GM12878 (cell line): ENCODE measurements around the gene SPAG16. TPM values are rescaled to one million over a fixed set of nuclear protein-coding genes. Genes with fewer than 3 reads are reported as not detected.

ENCODE experiments used
- ATAC-seq: fragments of 200-7000 bp; cut with Tn5 transposase; 3 replicates; pipeline ENCODE4 v1.9.1; 2020; ENCODE audit warnings: mild to moderate bottlenecking, moderate library complexity
- BruUV-seq: library from RNA; stranded (reverse); fragments of 400-500 nt; replicated peaks from 2 replicates; lab custom pipeline; 2021; lab: Mats Ljungman, UMichigan
- CTCF ChIA-PET: fragments of 300-600 bp; sonication (Branson Sonifier 250); formaldehyde crosslinking; extraction: SDS; loops from one replicate; lab custom pipeline; 2021; ENCODE audit warnings: inconsistent platforms; lab: Yijun Ruan, JAX
- POLR2A ChIA-PET: fragments of 350-600 bp; formaldehyde crosslinking; extraction: SDS; loops from one replicate; lab custom pipeline; 2021; ENCODE audit warnings: inconsistent platforms; lab: Charles Lee
- RAD21 ChIA-PET: fragments of 300-600 bp; sonication (Branson Sonifier 250); formaldehyde crosslinking; loops from one replicate; lab custom pipeline; 2023; ENCODE audit warnings: antibody characterized with exemption; ENCODE audit not compliant: unreplicated experiment; lab: Charles Lee
- SMC1A ChIA-PET: fragments of 300-600 bp; sonication (Branson Sonifier 250); formaldehyde crosslinking; loops from one replicate; lab custom pipeline; 2023; ENCODE audit not compliant: unreplicated experiment, uncharacterized antibody; lab: Charles Lee
- DNase-seq: peaks from one replicate; pipeline ENCODE4 v3.0.0-alpha.2; 2011; ENCODE audit warnings: low read depth, low spot score
- FAIRE-seq: peaks from 3 replicates; lab custom pipeline; 2011; peaks lifted over from hg19 to GRCh38; lab: Jason Lieb, UNC
- H2AFZ ChIP-seq: 2 replicates; pipeline ENCODE4 v1.6.0; 2011; ENCODE audit warnings: low read depth, low read length, control low read depth; ENCODE audit not compliant: control insufficient read depth
- H3K27ac ChIP-seq: 2 replicates; pipeline ENCODE4 v1.5.1; 2011; ENCODE audit warnings: control low read depth; ENCODE audit not compliant: control insufficient read depth, insufficient read depth
- H3K27me3 ChIP-seq, 2 experiments: replicated peaks in 1 of 2; 2 replicates each; pipeline versions ENCODE4 v1.6.0 to v1.6.1; 2011; ENCODE audit warnings: low read length in 1 of 2; ENCODE audit not compliant: control insufficient read depth in 2 of 2, insufficient read depth in 2 of 2
- H3K36me3 ChIP-seq, 2 experiments: 2 replicates each; pipeline ENCODE4 v1.5.1; 2011; ENCODE audit warnings: low read length in 1 of 2; ENCODE audit not compliant: control insufficient read depth in 2 of 2, insufficient read depth in 2 of 2
- H3K4me1 ChIP-seq: 2 replicates; pipeline ENCODE4 v1.6.1; 2011; ENCODE audit warnings: mild to moderate bottlenecking, low read length, moderate library complexity, mixed read lengths; ENCODE audit not compliant: control insufficient read depth, insufficient read depth
- H3K4me2 ChIP-seq: 2 replicates; pipeline ENCODE4 v1.6.0; 2011; ENCODE audit warnings: control low read depth; ENCODE audit not compliant: control insufficient read depth, insufficient read depth
- H3K4me3 ChIP-seq: fragments of 200-600 bp; sonication (generic); 2 replicates; pipeline ENCODE4 v1.5.1; 2016
- H3K79me2 ChIP-seq: 2 replicates; pipeline ENCODE4 v1.6.0; 2011; ENCODE audit warnings: low read length; ENCODE audit not compliant: control insufficient read depth, insufficient read depth
- H3K9ac ChIP-seq: 2 replicates; pipeline ENCODE4 v1.8.0; 2011; ENCODE audit warnings: low read length, control low read depth, mixed read lengths; ENCODE audit not compliant: control insufficient read depth, insufficient read depth
- H3K9me3 ChIP-seq: replicated peaks from 3 replicates; pipeline ENCODE4 v1.5.1; 2011; ENCODE audit warnings: mild to moderate bottlenecking, low read length; ENCODE audit not compliant: control insufficient read depth, insufficient read depth
- H4K20me1 ChIP-seq: 2 replicates; pipeline ENCODE4 v1.6.0; 2011; ENCODE audit not compliant: control insufficient read depth, insufficient read depth
- ASH2L ChIP-seq: fragments of 300-600, 200-600 bp; sonication (generic); IDR thresholded peaks from 2 replicates; pipeline ENCODE4 v1.6.1; 2017; ENCODE audit warnings: low read depth, mild to moderate bottlenecking, borderline replicate concordance
- PBX3 ChIP-seq: IDR thresholded peaks from 2 replicates; pipeline ENCODE4 v1.6.1; 2011; ENCODE audit warnings: mild to moderate bottlenecking, low read depth, low read length, moderate library complexity; ENCODE audit not compliant: insufficient replicate concordance
- SKIL ChIP-seq: fragments of 450-650 bp; IDR thresholded peaks from 2 replicates; pipeline ENCODE4 v1.6.1; 2017; ENCODE audit warnings: mild to moderate bottlenecking, low read depth, inconsistent platforms; ENCODE audit not compliant: poor library complexity, severe bottlenecking
- WGBS: methylation state at CpG from one replicate; pipeline ENCODE4 v1.1.6; 2016; ENCODE audit warnings: low lambda C conversion rate; ENCODE audit not compliant: insufficient replicate concordance, insufficient coverage; ENCODE audit errors: missing lambda C conversion rate; 5-methylcytosine and 5-hydroxymethylcytosine counted together
- in situ Hi-C: fragments of 300-500 bp; cut with MboI; formaldehyde crosslinking; loops from 9 replicates; pipeline ENCODE4 v1.14.3; 2018; ENCODE audit warnings: mixed read lengths
- intact Hi-C: fragments of 100-400 bp; cut with micrococcal nuclease; formaldehyde crosslinking; loops from one replicate; pipeline ENCODE4 v1.14.2; 2022; ENCODE audit not compliant: unreplicated experiment
- polyA plus RNA-seq, 11 experiments: library from polyadenylated mRNA; depleted of rRNA in 4 of 11; unstranded in 6 of 11; stranded (reverse) in 5 of 11; fragments of >200 nt; fragmentation: Nextera tagmentation in 4 of 11; fragmentation: Illumina TruSeq in 1 of 11; extraction: Ambion mirVana in 4 of 11; extraction: Trizol in 1 of 11; gene quantifications; 1 replicate in 1 of 11; 2 replicates in 10 of 11; pipeline versions ENCODE4 v1.2.1 to v1.2.3, GENCODE V29; 2011 to 2016; ENCODE audit warnings: inconsistent platforms in 2 of 11, missing spikeins in 2 of 11, low read depth in 1 of 11
- total RNA-seq, 4 experiments: library from RNA; depleted of rRNA in 3 of 4; stranded (reverse); fragments of >200 nt in 3 of 4; fragmentation: Illumina TruSeq in 1 of 4; extraction: Trizol in 1 of 4; gene quantifications; 2 replicates each; pipeline versions ENCODE4 v1.2.1 to v1.2.3, GENCODE V29; 2013 to 2021
- TF ChIP-seq, protein P1 (sequence below): IDR thresholded peaks from 2 replicates; pipeline ENCODE4 v1.6.1; 2012; ENCODE audit warnings: mild to moderate bottlenecking, low read depth, low read length

The SPAG16 gene
- total and polyA plus RNA-seq, 10 of the 15 experiments (the other 5 are each of a cell fraction or from before 2014, with no cell fraction given) = 6.0 to 25.0 (median 15.2) TPM

GRCh38 chr2:213500881-213501280 is 216.6 kb downstream of the SPAG16 start:
- no peak overlapping the region for H3K4me3 ChIP-seq
- H3K9me3 ChIP-seq = no peaks in the 10 kb centered on the region; the same call in 2 of the 3 replicates
- no peak overlapping the region for H2AFZ ChIP-seq
- in situ Hi-C loops = no loop called here
- intact Hi-C loops = no loop called here
- no peaks in the 10 kb centered on the region for H3K36me3 ChIP-seq
- ATAC-seq (no peak), FAIRE-seq (no peak), DNase-seq (no peak)
- no peak overlapping the region for H3K9ac ChIP-seq
- WGBS = 0% methylated on average over 1 of the region's 1 CpG
- TF ChIP-seq PBX3 (no peak), ASH2L (no peak), SKIL (no peak)
- TF ChIP-seq, protein P1, sequence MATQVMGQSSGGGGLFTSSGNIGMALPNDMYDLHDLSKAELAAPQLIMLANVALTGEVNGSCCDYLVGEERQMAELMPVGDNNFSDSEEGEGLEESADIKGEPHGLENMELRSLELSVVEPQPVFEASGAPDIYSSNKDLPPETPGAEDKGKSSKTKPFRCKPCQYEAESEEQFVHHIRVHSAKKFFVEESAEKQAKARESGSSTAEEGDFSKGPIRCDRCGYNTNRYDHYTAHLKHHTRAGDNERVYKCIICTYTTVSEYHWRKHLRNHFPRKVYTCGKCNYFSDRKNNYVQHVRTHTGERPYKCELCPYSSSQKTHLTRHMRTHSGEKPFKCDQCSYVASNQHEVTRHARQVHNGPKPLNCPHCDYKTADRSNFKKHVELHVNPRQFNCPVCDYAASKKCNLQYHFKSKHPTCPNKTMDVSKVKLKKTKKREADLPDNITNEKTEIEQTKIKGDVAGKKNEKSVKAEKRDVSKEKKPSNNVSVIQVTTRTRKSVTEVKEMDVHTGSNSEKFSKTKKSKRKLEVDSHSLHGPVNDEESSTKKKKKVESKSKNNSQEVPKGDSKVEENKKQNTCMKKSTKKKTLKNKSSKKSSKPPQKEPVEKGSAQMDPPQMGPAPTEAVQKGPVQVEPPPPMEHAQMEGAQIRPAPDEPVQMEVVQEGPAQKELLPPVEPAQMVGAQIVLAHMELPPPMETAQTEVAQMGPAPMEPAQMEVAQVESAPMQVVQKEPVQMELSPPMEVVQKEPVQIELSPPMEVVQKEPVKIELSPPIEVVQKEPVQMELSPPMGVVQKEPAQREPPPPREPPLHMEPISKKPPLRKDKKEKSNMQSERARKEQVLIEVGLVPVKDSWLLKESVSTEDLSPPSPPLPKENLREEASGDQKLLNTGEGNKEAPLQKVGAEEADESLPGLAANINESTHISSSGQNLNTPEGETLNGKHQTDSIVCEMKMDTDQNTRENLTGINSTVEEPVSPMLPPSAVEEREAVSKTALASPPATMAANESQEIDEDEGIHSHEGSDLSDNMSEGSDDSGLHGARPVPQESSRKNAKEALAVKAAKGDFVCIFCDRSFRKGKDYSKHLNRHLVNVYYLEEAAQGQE = no peak
- ChIA-PET SMC1A (interaction anchor here (0.5 kb wide), 1 partner anchor 1201 kb away, joined by 3 read pairs; no protein-coding TSS in a partner anchor), CTCF (interaction anchor here (1.6 kb wide), 1 partner anchor 27 kb away, joined by 3 read pairs; no protein-coding TSS in a partner anchor), POLR2A (no interaction called here), RAD21 (no interaction called here)
- no TSS peak for BruUV-seq
- no peaks in the 10 kb centered on the region for H3K27me3 ChIP-seq
- no peak overlapping the region for H3K27ac ChIP-seq
- no peaks in the 10 kb centered on the region for H4K20me1 ChIP-seq
- H3K4me1 ChIP-seq = no peaks in the 10 kb centered on the region
- no peak overlapping the region for H3K4me2 ChIP-seq
- H3K79me2 ChIP-seq = no peaks in the 10 kb centered on the region
